ENCODE results near the gene MYRF. TPM values are rescaled to one million over a fixed set of nuclear protein-coding genes. Genes with fewer than 3 reads are reported as not detected.

Gene MYRF
- total and polyA plus RNA-seq, 9 of the 15 experiments (the other 6 are each of a cell fraction or from before 2014, with no cell fraction given), result 2.3 to 25.8 (median 7.1) TPM

DNA sequence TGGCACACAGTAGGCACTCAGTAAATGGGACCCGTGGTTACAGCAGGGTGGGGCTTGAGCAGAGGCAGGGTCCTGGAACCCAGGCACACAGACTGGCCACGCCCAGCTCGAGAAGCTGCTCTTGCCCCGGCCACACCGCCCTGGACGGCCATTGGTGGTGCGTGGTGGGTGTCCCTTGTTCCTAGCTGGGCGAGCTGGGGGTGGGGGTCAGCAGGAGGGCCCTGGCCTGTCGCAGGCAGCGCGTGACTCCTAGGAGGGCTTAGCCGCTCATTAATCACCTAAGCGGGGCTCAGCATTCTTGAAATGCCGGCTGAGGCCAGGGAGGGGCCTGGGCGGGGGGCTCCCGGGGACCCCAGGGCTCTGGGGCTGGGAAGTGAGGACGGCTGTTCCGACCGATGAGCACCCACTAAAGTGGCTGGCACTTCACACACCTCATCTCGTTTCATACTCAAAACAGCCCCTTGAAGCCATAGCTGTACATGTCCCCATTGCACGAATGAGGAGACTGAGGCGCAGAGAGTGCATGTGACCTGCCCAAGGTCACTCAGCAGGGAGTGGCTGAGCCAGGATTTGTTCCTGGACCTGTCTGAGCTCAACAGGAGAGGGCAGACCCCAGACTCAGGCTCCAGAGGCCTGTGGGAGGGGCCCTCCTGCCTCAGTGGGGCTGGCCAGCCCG lies 11.6 kb downstream of the MYRF start (continued):
- TF ChIP-seq ZFP36 (IDR thresholded peaks at IDR 0.05; ENCODE audit: low read depth, low read length, partially characterized antibody), result peak; percentile 20
- no peak for TF ChIP-seq ZMIZ1 (IDR thresholded peaks at IDR 0.05; ENCODE audit: low read depth in 2 of 2, low read length in 2 of 2)
- no peak for TF ChIP-seq SIX5 (IDR thresholded peaks at IDR 0.05; ENCODE audit: borderline replicate concordance in 1 of 2, insufficient read depth in 1 of 2, low read depth in 1 of 2, low read length in 2 of 2)

- ChIA-PET POLR2A (interaction anchor here (0.6 to 1.8 kb wide), 8 partner anchors 9 to 28 kb away, joined by 3 to 6 read pairs (median 3); partner anchors contain the start of genes FEN1 and TMEM258), CTCF (ENCODE audit: low intra/inter-chr PET ratio) (interaction anchor here (0.6 kb wide), 1 partner anchor 17 kb away, joined by 3 read pairs; no protein-coding TSS in a partner anchor)
- no peak for FAIRE-seq
- peak overlapping the region in 1 of 2 experiments; percentile 84; a peak in 2 of 4 replicates for H3K9ac ChIP-seq (ENCODE audit: insufficient read depth in 1 of 2, low read depth in 2 of 2, low read length in 2 of 2)
- peak; percentile 59 to 91 (median 82) for DNase-seq (ENCODE audit: extremely low read depth in 1 of 4, low spot score in 3 of 4)
- ATAC-seq, result peak; percentile 73
- intact Hi-C loops (cut with micrococcal nuclease) (no loop called here), in situ Hi-C loops (cut with MboI) (no loop called here)
- no peaks in the 10 kb centered on the region; the same call in 2 of the 3 replicates for H3K79me2 ChIP-seq (ENCODE audit: control insufficient read depth, insufficient read depth, low read length)
- H3K9me1 ChIP-seq (ENCODE audit: control insufficient read depth, insufficient read depth, low read length), result no peaks in the 10 kb centered on the region
- H2AFZ ChIP-seq (ENCODE audit: low read depth, low read length), result no peak overlapping the region
- H3K27me3 ChIP-seq (ENCODE audit: control insufficient read depth in 2 of 2, insufficient read depth in 2 of 2, low read length in 2 of 2), result no peaks in the 10 kb centered on the region
- H3K4me3 ChIP-seq, result no peak overlapping the region
- 0 out of 2 replicates have a peak, but pooled peaks cover 6% of the 10 kb centered on the region for H4K20me1 ChIP-seq (replicated peaks; ENCODE audit: control insufficient read depth, insufficient read depth, low read length)
- peaks cover 12 to 70% of the 10 kb centered on the region in 2 experiments; a peak in 4 of 5 replicates for H3K4me1 ChIP-seq (replicated peaks in 1 of 2; ENCODE audit: control insufficient read depth in 2 of 2, insufficient read depth in 2 of 2, low read length in 2 of 2)
- no peak overlapping the region for H3K4me2 ChIP-seq (ENCODE audit: insufficient read depth, low read length)
- no TSS peak for BruUV-seq (replicated peaks)
- 0 out of 3 replicates have a peak, but pooled peaks cover 3% of the 10 kb centered on the region for H3K36me3 ChIP-seq (ENCODE audit: control insufficient read depth, insufficient read depth, low read length)
- no peak overlapping the region; the same call in 2 of the 3 replicates for H3K27ac ChIP-seq (ENCODE audit: extremely low read depth, low read depth, low read length)
- 53% methylated on average over 13 of the region's 22 CpGs for WGBS (ENCODE audit: insufficient coverage, low coverage, missing lambda C conversion rate)
- no peaks in the 10 kb centered on the region for H3K9me3 ChIP-seq (replicated peaks; ENCODE audit: control insufficient read depth, insufficient read depth, low read depth, low read length)
- no peak for TF ChIP-seq MBD2 (IDR thresholded peaks at IDR 0.05; ENCODE audit: borderline replicate concordance, low read depth)
- TF ChIP-seq FOSL1 (tag; conservative IDR thresholded peaks at IDR 0.05), result peak; percentile 50; the same call in 1 of the 2 replicates
- TF ChIP-seq AFF4 (CRISPR knock-in tag; IDR thresholded peaks at IDR 0.05), result no peak
- TF ChIP-seq, protein P1, sequence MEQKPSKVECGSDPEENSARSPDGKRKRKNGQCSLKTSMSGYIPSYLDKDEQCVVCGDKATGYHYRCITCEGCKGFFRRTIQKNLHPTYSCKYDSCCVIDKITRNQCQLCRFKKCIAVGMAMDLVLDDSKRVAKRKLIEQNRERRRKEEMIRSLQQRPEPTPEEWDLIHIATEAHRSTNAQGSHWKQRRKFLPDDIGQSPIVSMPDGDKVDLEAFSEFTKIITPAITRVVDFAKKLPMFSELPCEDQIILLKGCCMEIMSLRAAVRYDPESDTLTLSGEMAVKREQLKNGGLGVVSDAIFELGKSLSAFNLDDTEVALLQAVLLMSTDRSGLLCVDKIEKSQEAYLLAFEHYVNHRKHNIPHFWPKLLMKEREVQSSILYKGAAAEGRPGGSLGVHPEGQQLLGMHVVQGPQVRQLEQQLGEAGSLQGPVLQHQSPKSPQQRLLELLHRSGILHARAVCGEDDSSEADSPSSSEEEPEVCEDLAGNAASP (IDR thresholded peaks at IDR 0.05), result no peak
Measured at GRCh38 chr11:61764606-61765260, 12.3 kb downstream of the MYRF start.

Measured in K562 (cell line).